Measurements from ENCODE around the gene CDC7. TPM values are rescaled to one million over a fixed set of nuclear protein-coding genes. Genes with fewer than 3 reads are reported as not detected.

Gene CDC7
- total RNA-seq, 2 donors from 2014 or later, result 3.5 to 10.3 TPM

GRCh38 chr1:91503975-91504530 is 3.4 kb downstream of the CDC7 start:
- intact Hi-C loops (cut with DNase I), result no loop called here
- no peaks in the 10 kb centered on the region for H3K9me3 ChIP-seq
- no peak overlapping the region for H3K4me3 ChIP-seq
- peaks cover 9% of the 10 kb centered on the region for H3K4me1 ChIP-seq
- no peak for TF ChIP-seq CTCF (IDR thresholded peaks at IDR 0.05)
- H3K36me3 ChIP-seq, result no peaks in the 10 kb centered on the region
- H3K9ac ChIP-seq (ENCODE audit: low read depth in 2 of 2, low read length in 2 of 2), result no peak overlapping the region
- H3K27ac ChIP-seq, result no peak overlapping the region
- DNase-seq, result no peak
- no peaks in the 10 kb centered on the region for H3K27me3 ChIP-seq

- Histone ChIP-seq H3K27ac (no peak overlapping the region), H3K4me3 (no peak overlapping the region), H3K9ac (ENCODE audit: low read depth in 2 of 2, low read length in 2 of 2) (no peak overlapping the region), H3K27me3 (no peaks in the 10 kb centered on the region), H3K36me3 (no peaks in the 10 kb centered on the region), H3K9me3 (no peaks in the 10 kb centered on the region), H3K4me1 (peaks cover 9% of the 10 kb centered on the region)
- no peak for TF ChIP-seq CTCF (IDR thresholded peaks at IDR 0.05)
- DNase-seq, result no peak
- intact Hi-C loops (cut with DNase I), result no loop called here
These were observed 4.4 kb downstream of the CDC7 start for GRCh38 chr1:91505086-91505485.

DNA sequence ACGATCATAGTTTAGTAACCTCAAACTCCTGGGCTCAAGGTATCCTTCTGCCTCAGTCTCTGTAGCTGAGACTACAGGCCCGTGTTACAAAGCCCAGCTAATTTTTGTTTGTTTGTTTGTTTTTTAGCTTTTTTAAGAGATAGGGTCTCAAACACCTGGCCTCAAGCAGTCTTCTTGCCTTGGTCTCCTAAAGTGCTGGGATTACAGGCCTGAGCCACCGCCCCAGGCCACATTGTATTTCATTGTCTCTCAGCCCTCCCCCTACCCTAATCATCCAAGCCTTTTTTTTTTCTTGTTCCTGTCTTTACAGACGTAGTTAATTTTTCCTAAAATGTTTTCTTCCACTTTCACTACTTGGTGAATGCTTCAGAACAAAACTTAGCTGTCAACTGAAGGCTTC is 5.4 kb downstream of the CDC7 start:
- intact Hi-C loops (cut with DNase I), result no loop called here

GRCh38 chr1:91507328-91507727 is 6.7 kb downstream of the CDC7 start:
- Histone ChIP-seq H3K27ac (no peak overlapping the region), H3K4me3 (no peak overlapping the region), H3K9me3 (no peaks in the 10 kb centered on the region), H3K4me1 (peaks cover under 1% of the 10 kb centered on the region), H3K36me3 (no peaks in the 10 kb centered on the region), H3K9ac (ENCODE audit: low read depth in 2 of 2, low read length in 2 of 2) (no peak overlapping the region), H3K27me3 (no peaks in the 10 kb centered on the region)
- intact Hi-C loops (cut with DNase I), result no loop called here
- no peak for DNase-seq
- no peak for TF ChIP-seq CTCF (IDR thresholded peaks at IDR 0.05)

More for the DNA sequence above, 5.4 kb downstream of the CDC7 start:
- no peaks in the 10 kb centered on the region for H3K36me3 ChIP-seq
- DNase-seq, result no peak
- H3K9ac ChIP-seq (ENCODE audit: low read depth in 2 of 2, low read length in 2 of 2), result no peak overlapping the region
- H3K9me3 ChIP-seq, result no peaks in the 10 kb centered on the region
- no peak overlapping the region for H3K27ac ChIP-seq
- H3K4me3 ChIP-seq, result no peak overlapping the region
- no peaks in the 10 kb centered on the region for H3K27me3 ChIP-seq
- H3K4me1 ChIP-seq, result peaks cover 9% of the 10 kb centered on the region
- TF ChIP-seq CTCF (IDR thresholded peaks at IDR 0.05), result no peak

DNA sequence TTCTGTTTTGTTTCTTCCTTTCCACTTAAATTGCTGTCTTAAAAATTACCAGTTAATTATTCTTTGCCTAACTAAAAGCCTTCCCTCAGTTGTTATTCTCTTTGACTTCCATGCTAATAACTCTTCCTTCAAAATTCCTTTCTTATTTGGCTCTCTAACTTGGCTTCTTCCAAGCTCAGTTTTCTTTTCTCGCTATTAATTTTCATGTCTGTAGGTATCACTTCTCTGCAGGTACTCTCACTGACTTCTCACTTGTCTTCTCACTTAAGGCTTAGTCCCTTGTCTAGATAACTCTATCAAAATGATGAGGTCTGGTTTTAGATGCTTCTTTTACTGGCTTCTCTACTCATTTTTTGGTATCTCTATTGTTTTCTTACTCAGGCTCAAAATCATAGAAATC is 10.1 kb downstream of the CDC7 start:
- no peak for TF ChIP-seq CTCF (IDR thresholded peaks at IDR 0.05)
- Histone ChIP-seq H3K9me3 (no peaks in the 10 kb centered on the region), H3K4me1 (no peaks in the 10 kb centered on the region), H3K27me3 (no peaks in the 10 kb centered on the region), H3K4me3 (no peak overlapping the region), H3K36me3 (no peaks in the 10 kb centered on the region), H3K27ac (no peak overlapping the region), H3K9ac (ENCODE audit: low read depth in 2 of 2, low read length in 2 of 2) (no peak overlapping the region)
- DNase-seq, result no peak
- intact Hi-C loops (cut with DNase I), result loop anchor here (2.0 kb wide), 1 partner anchor 416 kb away; no protein-coding TSS in a partner anchor
